Mesothelial cell of epicardium (in vitro differentiated cells): ENCODE results near the gene DPF3. TPM values are rescaled to one million over a fixed set of nuclear protein-coding genes. Genes with fewer than 3 reads are reported as not detected.
A peak's percentile ranks its signal among the peaks of the same experiment; 100 is the strongest.

Source experiments
- DNase-seq, 2 experiments: peaks; one replicate each; pipeline ENCODE4 v3.0.0; 2021; ENCODE audit warnings: low spot score in 2 of 2; ENCODE audit not compliant: unreplicated experiment in 2 of 2
- H3K27ac Mint-ChIP-seq: 2 replicates; pipeline ENCODE4 v1.8.0; 2021; ENCODE audit warnings: mixed read lengths
- H3K27me3 Mint-ChIP-seq: 2 replicates; pipeline ENCODE4 v1.8.0; 2021; ENCODE audit warnings: low read depth, mixed read lengths
- H3K36me3 Mint-ChIP-seq: 2 replicates; pipeline ENCODE4 v1.8.0; 2021; ENCODE audit warnings: mixed read lengths
- H3K4me1 Mint-ChIP-seq: 2 replicates; pipeline ENCODE4 v1.8.0; 2021; ENCODE audit warnings: mixed read lengths
- H3K4me3 Mint-ChIP-seq: 2 replicates; pipeline ENCODE4 v1.8.0; 2021; ENCODE audit warnings: mild to moderate bottlenecking, moderate library complexity, mixed read lengths
- H3K9me3 Mint-ChIP-seq: 2 replicates; pipeline ENCODE4 v1.8.0; 2021; ENCODE audit warnings: mixed read lengths
- CTCF ChIP-seq: fragments of 200-600 bp; sonication (generic); IDR thresholded peaks from one replicate; pipeline ENCODE4 v1.5.0; 2021; ENCODE audit warnings: antibody characterized with exemption; ENCODE audit not compliant: unreplicated experiment
- total RNA-seq: library from RNA; stranded (reverse); gene quantifications from 3 replicates; pipeline ENCODE4 v1.2.1, GENCODE V29; 2021

DPF3 gene
- total RNA-seq, 1 donor from 2014 or later: 1.3 TPM

- no peak overlapping the region for H3K4me3 Mint-ChIP-seq
- no peaks in the 10 kb centered on the region for H3K27me3 Mint-ChIP-seq
- H3K9me3 Mint-ChIP-seq: no peaks in the 10 kb centered on the region
- no peak for DNase-seq
- H3K27ac Mint-ChIP-seq: no peak overlapping the region
- TF ChIP-seq CTCF: no peak
- no peaks in the 10 kb centered on the region for H3K36me3 Mint-ChIP-seq
- H3K4me1 Mint-ChIP-seq: peaks cover 11% of the 10 kb centered on the region
Measured at GRCh38 chr14:72603639-72604038, 290.3 kb downstream of the DPF3 start.

GRCh38 chr14:72600551-72601330 is 293.2 kb downstream of the DPF3 start:
- TF ChIP-seq CTCF: no peak
- peaks cover 11% of the 10 kb centered on the region for H3K4me1 Mint-ChIP-seq
- H3K27me3 Mint-ChIP-seq: peaks cover 3% of the 10 kb centered on the region
- no peak overlapping the region for H3K27ac Mint-ChIP-seq
- H3K36me3 Mint-ChIP-seq: no peaks in the 10 kb centered on the region
- no peak for DNase-seq
- no peak overlapping the region for H3K4me3 Mint-ChIP-seq
- H3K9me3 Mint-ChIP-seq: no peaks in the 10 kb centered on the region

GRCh38 chr14:72599579-72600470 is 294.1 kb downstream of the DPF3 start:
- Mint-ChIP-seq H3K36me3 (no peaks in the 10 kb centered on the region), H3K27ac (peak overlapping the region; percentile 60), H3K27me3 (peaks cover 3% of the 10 kb centered on the region), H3K4me3 (no peak overlapping the region), H3K4me1 (peaks cover 11% of the 10 kb centered on the region), H3K9me3 (no peaks in the 10 kb centered on the region)
- no peak for DNase-seq
- TF ChIP-seq CTCF: no peak

GRCh38 chr14:72598306-72598705 is 295.6 kb downstream of the DPF3 start:
- Mint-ChIP-seq H3K9me3 (no peaks in the 10 kb centered on the region), H3K36me3 (no peaks in the 10 kb centered on the region), H3K27ac (no peak overlapping the region), H3K27me3 (peaks cover 5% of the 10 kb centered on the region), H3K4me1 (peaks cover 11% of the 10 kb centered on the region), H3K4me3 (no peak overlapping the region)
- no peak for DNase-seq
- TF ChIP-seq CTCF: no peak

- H3K27me3 Mint-ChIP-seq: peaks cover 10% of the 10 kb centered on the region
- no peak overlapping the region for H3K4me3 Mint-ChIP-seq
- H3K9me3 Mint-ChIP-seq: no peaks in the 10 kb centered on the region
- H3K36me3 Mint-ChIP-seq: no peaks in the 10 kb centered on the region
- H3K4me1 Mint-ChIP-seq: peaks cover 11% of the 10 kb centered on the region
- DNase-seq: no peak
- no peak for TF ChIP-seq CTCF
- H3K27ac Mint-ChIP-seq: no peak overlapping the region
Measured at GRCh38 chr14:72597252-72598233, 296.4 kb downstream of the DPF3 start.
